Glutamatergic neuron (in vitro differentiated cells): ENCODE data around the gene BICRAL. TPM values are rescaled to one million over a fixed set of nuclear protein-coding genes. Genes with fewer than 3 reads are reported as not detected.

Source experiments
- DNase-seq: peaks from one replicate; pipeline ENCODE4 v3.0.0; 2022
- H3K27ac Mint-ChIP-seq: one replicate; pipeline ENCODE4 v1.8.0; 2020; ENCODE audit warnings: mild to moderate bottlenecking, mixed read lengths, inconsistent platforms; ENCODE audit not compliant: unreplicated experiment
- H3K27me3 Mint-ChIP-seq: one replicate; pipeline ENCODE4 v1.8.0; 2020; ENCODE audit warnings: mild to moderate bottlenecking, moderate library complexity, mixed read lengths, inconsistent platforms; ENCODE audit not compliant: unreplicated experiment
- H3K36me3 Mint-ChIP-seq: one replicate; pipeline ENCODE4 v1.8.0; 2020; ENCODE audit warnings: mild to moderate bottlenecking, mixed read lengths, inconsistent platforms; ENCODE audit not compliant: unreplicated experiment
- H3K4me1 Mint-ChIP-seq: one replicate; pipeline ENCODE4 v1.8.0; 2020; ENCODE audit warnings: mild to moderate bottlenecking, low read depth, mixed read lengths, inconsistent platforms; ENCODE audit not compliant: unreplicated experiment
- H3K4me3 Mint-ChIP-seq: one replicate; pipeline ENCODE4 v1.8.0; 2020; ENCODE audit warnings: mild to moderate bottlenecking, mixed read lengths, inconsistent platforms; ENCODE audit not compliant: unreplicated experiment
- H3K9me3 Mint-ChIP-seq: one replicate; pipeline ENCODE4 v1.8.0; 2020; ENCODE audit warnings: mild to moderate bottlenecking, moderate library complexity, mixed read lengths, inconsistent platforms; ENCODE audit not compliant: unreplicated experiment
- CTCF ChIP-seq: fragments of 200-600 bp; sonication (generic); IDR thresholded peaks from one replicate; pipeline ENCODE4 v1.5.0; 2021; ENCODE audit not compliant: partially characterized antibody, unreplicated experiment
- total RNA-seq: library from RNA; stranded (reverse); fragmentation: NEBNext Ultra II Directional; extraction: Animal tissue kit (Norgen Biotek cat#: 25700); gene quantifications from one replicate; pipeline ENCODE4 v1.2.1, GENCODE V29; 2021; ENCODE audit not compliant: unreplicated experiment

Gene BICRAL
- total RNA-seq, 1 donor from 2014 or later, result 11.0 TPM

DNA sequence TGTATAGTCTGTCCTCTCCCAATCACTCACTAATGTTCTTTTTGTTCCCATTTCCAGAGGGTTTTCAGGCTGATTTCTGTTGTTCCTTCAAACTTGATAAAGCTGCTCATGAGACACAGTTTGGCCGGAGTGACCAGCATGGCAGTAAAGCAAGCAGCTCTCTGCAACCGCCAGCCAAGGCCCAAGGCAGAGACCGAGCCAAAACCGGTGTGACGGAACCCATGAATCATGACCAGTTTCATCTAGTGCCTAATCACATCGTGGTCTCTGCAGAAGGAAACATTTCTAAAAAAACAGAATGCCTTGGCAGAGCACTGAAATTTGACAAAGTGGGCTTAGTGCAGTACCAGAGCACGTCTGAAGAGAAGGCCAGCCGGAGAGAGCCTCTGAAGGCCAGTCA is 82.8 kb downstream of the BICRAL start:
- Mint-ChIP-seq H3K9me3 (peaks cover 1% of the 10 kb centered on the region), H3K36me3 (no peaks in the 10 kb centered on the region), H3K27ac (no peak overlapping the region), H3K4me3 (no peak overlapping the region), H3K4me1 (no peaks in the 10 kb centered on the region), H3K27me3 (peaks cover 2% of the 10 kb centered on the region)
- no peak for TF ChIP-seq CTCF
- DNase-seq, result no peak

DNA sequence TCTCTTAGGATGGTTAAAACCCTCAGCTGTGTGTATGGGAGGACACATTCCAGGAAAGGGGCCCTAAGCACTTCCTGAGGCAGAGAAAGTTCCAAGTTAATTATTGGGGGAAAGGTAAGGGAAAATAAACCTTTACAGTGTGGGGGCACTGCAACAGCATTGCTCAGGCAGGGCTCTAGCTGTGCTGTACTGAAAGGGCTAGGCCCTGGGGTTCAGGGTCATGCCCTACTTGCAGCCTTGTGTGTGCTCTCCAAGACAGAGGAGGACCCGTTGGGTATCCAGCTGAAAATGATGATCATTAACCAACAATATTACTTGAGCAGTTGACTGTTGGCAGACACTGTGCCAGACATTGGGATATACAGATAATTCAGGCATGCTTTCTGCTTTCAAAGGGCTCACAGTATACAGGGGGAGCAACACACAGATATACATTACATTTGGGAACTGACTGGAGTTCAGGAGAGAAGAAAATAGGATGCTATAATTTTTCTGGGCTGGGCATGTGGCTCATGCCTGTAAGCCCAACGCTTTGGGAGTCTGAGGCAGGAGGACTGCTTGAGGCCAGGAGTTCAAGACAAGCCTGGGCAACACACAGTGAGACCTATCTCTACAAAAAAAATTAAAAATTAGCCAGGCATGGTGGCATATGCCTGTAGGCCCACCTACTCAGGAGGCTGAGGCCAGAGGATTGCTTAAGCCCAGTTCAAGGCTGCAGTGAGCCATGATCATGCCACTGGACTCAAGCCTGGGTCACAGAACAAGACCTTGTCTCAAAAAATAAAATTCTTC is 88.5 kb downstream of the BICRAL start:
- no peak overlapping the region for H3K4me3 Mint-ChIP-seq
- peaks cover 2% of the 10 kb centered on the region for H3K27me3 Mint-ChIP-seq
- no peak overlapping the region for H3K27ac Mint-ChIP-seq
- no peaks in the 10 kb centered on the region for H3K36me3 Mint-ChIP-seq
- H3K9me3 Mint-ChIP-seq, result no peaks in the 10 kb centered on the region
- no peaks in the 10 kb centered on the region for H3K4me1 Mint-ChIP-seq
- DNase-seq, result no peak
- TF ChIP-seq CTCF, result no peak

DNA sequence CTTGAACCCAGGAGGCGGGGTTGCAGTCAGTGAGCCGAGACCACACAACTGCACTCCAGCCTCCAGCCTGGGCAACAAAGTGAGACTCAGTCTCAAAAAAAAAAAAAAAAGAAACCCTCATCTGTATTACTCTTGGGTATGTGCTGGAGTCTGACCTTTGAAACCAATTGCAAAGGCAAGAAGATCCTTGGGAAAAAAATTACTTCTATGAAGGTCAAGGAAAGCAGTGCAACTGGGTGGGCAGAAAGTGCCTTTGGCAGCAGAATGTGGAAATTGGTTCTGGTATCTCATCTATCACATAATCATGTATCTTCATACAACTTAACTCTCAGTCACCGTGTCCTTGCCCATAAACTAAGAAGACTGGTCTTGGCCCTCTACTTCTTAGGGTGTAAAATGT is 89.9 kb downstream of the BICRAL start:
- Mint-ChIP-seq H3K4me1 (no peaks in the 10 kb centered on the region), H3K27me3 (peaks cover 2% of the 10 kb centered on the region), H3K4me3 (no peak overlapping the region), H3K27ac (no peak overlapping the region), H3K36me3 (no peaks in the 10 kb centered on the region), H3K9me3 (no peaks in the 10 kb centered on the region)
- DNase-seq, result no peak
- no peak for TF ChIP-seq CTCF

DNA sequence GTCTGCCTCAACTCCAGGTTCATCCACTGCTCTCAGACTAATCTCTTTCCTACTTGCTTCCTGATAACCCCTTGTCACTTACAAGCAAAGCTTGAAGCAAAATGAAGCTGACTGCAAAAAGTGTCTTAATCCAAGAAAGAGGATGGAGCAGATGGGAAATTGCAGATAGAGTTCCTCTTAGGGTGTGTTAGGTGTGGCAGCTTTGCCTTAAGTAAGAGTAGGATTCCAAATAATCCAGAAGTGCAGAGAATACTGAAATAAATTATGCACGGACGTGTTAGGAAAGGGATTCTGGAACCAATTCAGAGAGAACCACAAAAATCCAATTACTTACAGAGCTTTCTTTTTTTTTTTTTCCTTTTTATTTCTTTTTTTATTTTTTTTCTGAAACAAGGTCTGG is 91.5 kb downstream of the BICRAL start:
- H3K36me3 Mint-ChIP-seq, result no peaks in the 10 kb centered on the region
- no peak for TF ChIP-seq CTCF

GRCh38 chr6:42877695-42878094 is 95.8 kb downstream of the BICRAL start:
- Mint-ChIP-seq H3K27ac (no peak overlapping the region), H3K9me3 (peaks cover 5% of the 10 kb centered on the region), H3K27me3 (peaks cover 9% of the 10 kb centered on the region), H3K4me3 (no peak overlapping the region), H3K4me1 (no peaks in the 10 kb centered on the region), H3K36me3 (no peaks in the 10 kb centered on the region)
- TF ChIP-seq CTCF, result no peak
- no peak for DNase-seq

More for the DNA sequence above, 91.5 kb downstream of the BICRAL start:
- no peak overlapping the region for H3K27ac Mint-ChIP-seq
- H3K27me3 Mint-ChIP-seq, result peaks cover 2% of the 10 kb centered on the region
- no peak overlapping the region for H3K4me3 Mint-ChIP-seq
- H3K4me1 Mint-ChIP-seq, result no peaks in the 10 kb centered on the region
- no peak for DNase-seq
- H3K9me3 Mint-ChIP-seq, result no peaks in the 10 kb centered on the region
